Measurements from ENCODE around the gene CCDC50. TPM values are rescaled to one million over a fixed set of nuclear protein-coding genes. Genes with fewer than 3 reads are reported as not detected.
A peak's percentile ranks its signal among the peaks of the same experiment; 100 is the strongest.

Gene CCDC50
- total RNA-seq, 1 donor from 2014 or later = 63.5 TPM

DNA sequence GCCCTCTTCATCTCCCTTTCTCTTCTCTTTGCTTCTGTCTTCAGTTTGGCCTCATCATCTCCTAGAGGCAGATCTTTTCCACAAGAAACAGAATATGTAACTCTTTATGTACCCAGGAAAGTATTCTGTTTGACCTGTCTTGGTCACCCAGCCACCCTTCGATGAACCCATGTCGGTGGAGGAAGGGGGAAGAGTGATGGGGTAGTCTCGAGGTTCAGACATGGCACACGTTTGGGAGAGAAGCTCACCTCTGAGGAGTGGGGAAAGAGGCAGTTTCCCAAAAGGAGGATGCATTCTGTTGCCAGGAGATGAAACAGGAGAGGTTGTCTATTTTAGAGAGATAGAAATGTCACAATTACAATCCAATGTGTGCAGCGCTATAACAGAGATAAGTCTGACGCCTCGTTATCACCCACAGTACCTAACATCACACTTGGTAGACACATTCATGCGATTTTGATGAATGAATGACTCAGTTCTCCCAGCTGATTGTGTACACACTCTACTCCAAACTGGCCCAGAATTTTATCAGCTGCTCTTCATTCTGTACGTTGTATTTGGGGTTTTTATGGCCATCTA, 722 bp upstream of the CCDC50 start:
- TF ChIP-seq, protein P1, sequence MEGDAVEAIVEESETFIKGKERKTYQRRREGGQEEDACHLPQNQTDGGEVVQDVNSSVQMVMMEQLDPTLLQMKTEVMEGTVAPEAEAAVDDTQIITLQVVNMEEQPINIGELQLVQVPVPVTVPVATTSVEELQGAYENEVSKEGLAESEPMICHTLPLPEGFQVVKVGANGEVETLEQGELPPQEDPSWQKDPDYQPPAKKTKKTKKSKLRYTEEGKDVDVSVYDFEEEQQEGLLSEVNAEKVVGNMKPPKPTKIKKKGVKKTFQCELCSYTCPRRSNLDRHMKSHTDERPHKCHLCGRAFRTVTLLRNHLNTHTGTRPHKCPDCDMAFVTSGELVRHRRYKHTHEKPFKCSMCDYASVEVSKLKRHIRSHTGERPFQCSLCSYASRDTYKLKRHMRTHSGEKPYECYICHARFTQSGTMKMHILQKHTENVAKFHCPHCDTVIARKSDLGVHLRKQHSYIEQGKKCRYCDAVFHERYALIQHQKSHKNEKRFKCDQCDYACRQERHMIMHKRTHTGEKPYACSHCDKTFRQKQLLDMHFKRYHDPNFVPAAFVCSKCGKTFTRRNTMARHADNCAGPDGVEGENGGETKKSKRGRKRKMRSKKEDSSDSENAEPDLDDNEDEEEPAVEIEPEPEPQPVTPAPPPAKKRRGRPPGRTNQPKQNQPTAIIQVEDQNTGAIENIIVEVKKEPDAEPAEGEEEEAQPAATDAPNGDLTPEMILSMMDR (IDR thresholded peaks at IDR 0.05; ENCODE audit: unreplicated experiment) = no peak

DNA sequence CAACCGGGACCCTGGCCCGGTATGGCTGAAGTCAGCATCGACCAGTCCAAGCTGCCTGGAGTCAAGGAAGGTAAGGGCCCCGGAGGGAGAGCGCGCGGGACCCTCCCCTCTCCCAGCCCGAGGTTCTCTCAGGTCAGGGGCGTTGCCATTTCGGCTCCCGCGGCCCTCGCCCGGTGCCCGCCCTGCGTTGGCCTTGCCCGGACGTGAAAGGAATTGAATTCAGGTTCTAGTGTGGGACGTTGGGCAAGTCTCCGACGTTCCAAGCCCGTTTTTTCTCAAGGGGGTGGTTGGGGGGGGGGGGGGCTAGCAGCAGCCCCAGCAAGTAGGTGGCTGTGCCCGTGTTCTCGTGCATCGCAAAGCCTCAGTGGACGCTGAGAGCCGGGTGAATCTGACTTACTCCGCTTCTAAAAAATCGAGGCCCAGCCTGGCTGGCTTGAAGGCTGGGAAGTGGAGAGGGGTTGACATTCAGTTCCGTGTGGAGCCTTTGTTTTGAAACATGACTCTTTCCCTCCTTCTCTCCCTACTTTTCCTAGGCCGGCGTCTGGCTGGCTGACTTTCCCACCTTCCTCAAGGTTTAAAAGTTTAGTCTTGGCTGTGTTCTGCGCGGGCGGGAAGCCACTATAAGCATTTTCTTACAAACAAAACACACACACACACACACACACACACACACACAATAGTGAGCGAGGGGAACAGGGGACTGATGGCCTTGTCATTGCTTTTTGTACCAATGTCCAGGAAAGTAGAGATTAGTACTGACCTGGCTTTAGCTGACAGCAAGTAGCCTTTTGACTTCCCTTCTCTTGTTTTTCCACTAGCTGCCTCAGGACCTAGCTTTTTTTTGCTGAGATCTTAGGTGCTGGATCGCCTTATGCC, 698 bp downstream of the CCDC50 start, which contains the start of gene UTS2B:
Gene UTS2B (minus strand): TSS at position 873 of the 876 bp plus-strand sequence. CDS start 48,337 bp downstream, outside the sequence.
- DNase-seq (ENCODE audit: low spot score) = peak; percentile 63
- Mint-ChIP-seq H3K4me3 (ENCODE audit: unreplicated experiment) (peak within 1 kb of the TSS; percentile 98), H3K4me1 (ENCODE audit: unreplicated experiment) (peaks cover 46% of the 10 kb centered on the region), H3K27me3 (ENCODE audit: unreplicated experiment) (peaks cover 23% of the 10 kb centered on the region), H3K9me3 (ENCODE audit: unreplicated experiment) (no peaks in the 10 kb centered on the region), H3K27ac (ENCODE audit: unreplicated experiment) (peak within 1 kb of the TSS; percentile 98), H3K36me3 (ENCODE audit: low read depth, unreplicated experiment) (peaks cover 5% of the 10 kb centered on the region)
- TF ChIP-seq, protein P1 (IDR thresholded peaks at IDR 0.05; ENCODE audit: unreplicated experiment) = no peak

More for the DNA sequence above, 722 bp upstream of the CCDC50 start:
- peaks cover 23% of the 10 kb centered on the region for H3K27me3 Mint-ChIP-seq (ENCODE audit: unreplicated experiment)
- peak overlapping the region; percentile 91 for H3K27ac Mint-ChIP-seq (ENCODE audit: unreplicated experiment)
- peaks cover 39% of the 10 kb centered on the region for H3K4me1 Mint-ChIP-seq (ENCODE audit: unreplicated experiment)
- H3K36me3 Mint-ChIP-seq (ENCODE audit: low read depth, unreplicated experiment) = peaks cover 5% of the 10 kb centered on the region
- H3K9me3 Mint-ChIP-seq (ENCODE audit: unreplicated experiment) = no peaks in the 10 kb centered on the region
- H3K4me3 Mint-ChIP-seq (ENCODE audit: unreplicated experiment) = peak overlapping the region; percentile 85
- DNase-seq (ENCODE audit: low spot score) = no peak

DNA sequence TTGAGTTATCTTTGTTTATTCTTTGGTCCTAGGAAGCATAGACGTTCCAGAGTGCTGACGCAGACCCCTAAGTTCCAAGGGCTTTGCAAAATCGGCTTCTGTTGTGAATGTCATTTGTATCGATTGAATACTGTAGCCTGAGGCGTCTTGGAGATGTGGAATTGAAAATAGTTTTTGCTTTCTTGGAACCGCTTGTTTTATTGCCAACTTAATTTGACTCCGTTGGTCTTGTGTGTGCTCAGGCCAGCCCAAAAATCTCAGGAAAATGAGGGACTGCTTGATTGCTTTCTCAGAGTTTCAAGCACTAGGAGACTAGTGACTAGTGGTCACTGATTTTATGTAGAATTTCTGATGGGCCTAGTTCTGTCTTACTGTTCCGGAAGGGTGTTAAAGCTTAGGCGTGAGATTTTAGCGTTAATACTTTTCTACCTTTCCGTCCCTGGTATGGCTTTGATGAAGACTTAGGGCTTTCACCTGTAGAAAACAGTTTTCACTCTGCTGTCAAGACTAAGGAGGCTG, 1.4 kb downstream of the CCDC50 start:
- Mint-ChIP-seq H3K36me3 (ENCODE audit: low read depth, unreplicated experiment) (peaks cover 5% of the 10 kb centered on the region), H3K4me1 (ENCODE audit: unreplicated experiment) (peaks cover 51% of the 10 kb centered on the region), H3K27ac (ENCODE audit: unreplicated experiment) (peak overlapping the region; percentile 98), H3K27me3 (ENCODE audit: unreplicated experiment) (peaks cover 23% of the 10 kb centered on the region), H3K4me3 (ENCODE audit: unreplicated experiment) (peak overlapping the region; percentile 98), H3K9me3 (ENCODE audit: unreplicated experiment) (no peaks in the 10 kb centered on the region)
- TF ChIP-seq, protein P1 (IDR thresholded peaks at IDR 0.05; ENCODE audit: unreplicated experiment) = no peak
- DNase-seq (ENCODE audit: low spot score) = no peak

GRCh38 chr3:191331388-191331787, 2.2 kb downstream of the CCDC50 start:
- Mint-ChIP-seq H3K36me3 (ENCODE audit: low read depth, unreplicated experiment) (peaks cover 5% of the 10 kb centered on the region), H3K9me3 (ENCODE audit: unreplicated experiment) (no peaks in the 10 kb centered on the region), H3K4me1 (ENCODE audit: unreplicated experiment) (peaks cover 56% of the 10 kb centered on the region), H3K27ac (ENCODE audit: unreplicated experiment) (peak overlapping the region; percentile 98), H3K27me3 (ENCODE audit: unreplicated experiment) (peaks cover 23% of the 10 kb centered on the region), H3K4me3 (ENCODE audit: unreplicated experiment) (peak overlapping the region; percentile 98)
- DNase-seq (ENCODE audit: low spot score) = no peak
- TF ChIP-seq, protein P1 (IDR thresholded peaks at IDR 0.05; ENCODE audit: unreplicated experiment) = no peak
